Measurements from ENCODE around the gene TFIP11.

Gene TFIP11

DNA sequence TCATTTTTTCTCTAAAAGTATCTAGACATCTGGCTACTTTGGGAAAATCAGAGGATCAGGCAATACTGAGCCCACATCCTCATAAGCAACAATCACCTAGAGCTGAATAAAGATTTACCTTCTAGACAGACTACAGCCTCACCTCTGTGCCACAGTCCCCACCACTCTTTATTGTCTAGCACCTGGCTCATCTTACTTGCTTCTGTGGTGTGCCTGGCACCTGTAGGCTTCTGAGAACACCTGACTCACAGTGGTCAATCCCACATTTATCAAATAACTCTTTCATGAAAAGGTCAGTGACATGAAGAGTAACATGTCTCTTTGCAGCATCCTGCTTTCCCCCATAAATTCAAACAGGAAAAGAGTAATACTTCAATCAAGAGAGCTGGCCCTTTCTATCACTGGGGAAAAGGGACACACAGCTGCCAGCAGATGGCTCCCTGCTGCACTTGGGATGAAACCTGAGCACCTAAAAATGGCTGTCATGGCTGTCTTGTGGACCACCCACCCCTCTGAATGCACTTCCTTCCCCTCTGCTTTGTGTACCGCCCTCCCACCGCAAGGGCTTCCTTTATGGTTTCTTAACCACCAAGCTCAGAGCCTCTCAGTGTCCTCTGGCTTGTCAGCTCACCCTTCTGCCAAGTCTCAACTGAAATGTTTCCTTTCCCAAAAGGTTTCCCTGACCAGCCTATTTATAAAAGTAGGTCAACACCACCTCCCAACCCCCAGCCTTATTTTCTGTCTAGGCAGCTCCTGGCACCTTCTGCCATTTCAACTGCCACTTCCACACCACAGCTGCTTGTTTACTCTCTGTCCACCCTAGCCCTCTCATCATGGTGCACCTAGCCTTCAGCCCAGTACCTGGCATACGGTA, 9.3 kb downstream of the TFIP11 start:
- peak; percentile 83 for DNase-seq

GRCh38 chr22:26501996-26502395, 10.3 kb downstream of the TFIP11 start:
- DNase-seq, result no peak

DNA sequence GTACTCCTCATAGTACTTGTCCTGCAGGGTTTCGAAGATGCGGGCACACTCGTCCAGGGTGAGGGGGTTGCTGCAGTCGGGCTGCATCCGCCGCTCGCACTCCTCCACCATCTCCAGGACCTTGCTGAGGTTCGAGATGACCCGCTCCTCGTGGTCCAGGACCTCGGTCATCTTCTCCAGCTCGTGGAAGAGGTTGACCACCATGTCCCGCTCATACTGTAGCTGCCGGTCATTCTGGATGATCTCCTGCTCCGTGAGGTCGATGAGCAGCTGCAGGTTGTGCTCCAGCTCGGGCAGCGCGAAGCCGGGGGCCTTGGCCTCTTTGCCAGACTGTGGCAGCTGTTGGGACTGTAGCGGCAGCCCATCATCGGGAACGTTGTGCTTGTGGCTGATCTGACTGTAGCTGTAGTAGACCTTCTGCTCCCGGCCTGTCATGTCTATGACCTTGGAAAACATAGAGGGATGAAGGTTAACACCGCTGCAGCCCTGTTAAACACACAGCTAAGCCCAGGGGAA, 13.0 kb downstream of the TFIP11 start:
- DNase-seq, result no peak

- no peak for DNase-seq
Observed at GRCh38 chr22:26496456-26496855, 15.8 kb downstream of the TFIP11 start.

- no peak for DNase-seq
Observed at GRCh38 chr22:26494506-26494905, 17.8 kb downstream of the TFIP11 start.

DNA sequence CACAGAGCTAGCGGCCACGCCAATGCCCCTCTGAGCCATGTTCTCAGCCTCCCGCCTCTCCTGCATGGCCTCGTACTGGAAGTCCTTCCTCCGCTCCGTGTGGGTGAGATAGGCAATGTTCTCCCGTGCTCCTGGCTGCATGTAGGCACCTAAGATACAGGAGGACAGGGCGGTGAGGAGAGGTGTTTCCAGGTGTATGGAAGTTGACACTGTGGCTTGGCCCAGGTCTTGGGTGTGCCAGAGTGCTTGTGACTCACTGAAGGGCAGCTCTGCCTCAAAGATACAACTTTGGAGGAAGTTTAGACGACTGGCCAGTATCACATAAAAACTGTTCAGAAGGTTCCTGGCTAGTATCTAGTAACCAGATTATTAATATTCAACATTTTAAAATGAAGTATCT, 20.1 kb downstream of the TFIP11 start:
- no peak for DNase-seq

GRCh38 chr22:26489447-26490036, 22.7 kb downstream of the TFIP11 start:
- DNase-seq, result no peak

DNA sequence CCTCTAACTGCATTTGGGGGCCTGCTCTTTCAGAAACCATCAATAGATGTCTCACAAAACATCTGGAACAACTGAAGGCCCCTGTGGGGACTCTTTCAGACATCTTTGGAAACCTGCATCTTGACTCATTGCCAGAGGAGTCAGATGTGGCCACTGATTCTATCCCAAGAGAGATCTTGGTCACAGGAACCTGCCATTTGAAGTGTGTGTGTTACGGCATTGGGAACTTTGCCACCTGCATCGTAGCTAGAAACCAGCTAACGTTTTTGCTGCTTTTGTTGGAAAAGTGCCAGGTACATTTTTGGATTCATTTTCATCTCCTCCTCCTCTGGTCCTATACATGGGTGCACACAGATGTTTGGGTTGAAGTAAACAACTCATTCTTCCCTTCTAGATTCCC, 24.3 kb downstream of the TFIP11 start:
- no peak for DNase-seq

DNA sequence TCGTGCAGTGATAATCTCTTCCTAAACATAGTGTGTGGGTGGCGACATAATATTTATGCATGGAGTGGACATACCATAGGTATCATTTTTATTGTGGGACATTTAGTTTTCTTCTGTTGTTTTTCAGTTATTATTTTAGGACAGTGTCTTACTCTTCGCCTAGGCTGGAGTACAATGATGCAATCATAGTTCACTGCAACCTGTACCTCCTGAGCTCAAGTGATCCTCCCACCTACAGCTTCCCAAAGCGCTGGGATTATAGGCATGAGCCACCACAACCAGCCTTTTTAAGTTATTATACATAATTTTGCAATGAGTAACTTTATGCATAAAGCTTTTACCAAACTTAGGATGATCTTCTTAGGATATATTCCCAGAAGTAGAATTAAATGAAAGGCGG, 25.9 kb downstream of the TFIP11 start:
- DNase-seq, result no peak

- DNase-seq, result no peak
Observed at GRCh38 chr22:26485806-26486390, 26.4 kb downstream of the TFIP11 start.

DNA sequence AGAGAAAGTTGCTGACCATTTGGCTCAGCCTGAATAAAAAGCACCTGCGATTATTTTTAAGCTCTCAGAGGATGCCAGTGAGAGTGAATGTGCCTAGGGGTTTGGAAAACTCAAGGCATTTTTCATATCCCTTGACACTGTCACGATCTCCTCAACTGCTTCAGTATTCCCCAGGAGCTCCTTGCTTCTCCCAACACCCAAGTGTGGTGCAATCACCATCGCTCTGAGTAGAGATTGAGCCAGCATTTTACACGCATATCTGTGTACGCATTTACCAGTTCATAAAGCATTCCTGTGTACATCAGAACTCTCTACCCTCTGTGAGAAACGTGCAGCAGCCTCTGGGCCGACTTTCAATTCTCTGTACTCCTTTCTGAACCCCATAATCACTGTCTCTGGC, 27.3 kb downstream of the TFIP11 start:
- no peak for DNase-seq

- no peak for DNase-seq
Observed at GRCh38 chr22:26484360-26484706, 27.9 kb downstream of the TFIP11 start.

GRCh38 chr22:26483439-26484359, 28.6 kb downstream of the TFIP11 start, which contains the start of the genes HPS4 and SRRD:
Gene HPS4, minus strand, starts transcription at chr22:26483783. Its CDS starts 2,021 bp downstream, at chr22:26481762.
Gene SRRD, plus strand, starts transcription at chr22:26483877. Its CDS starts 14 bp downstream, at chr22:26483891.
- peak; percentile 94 for DNase-seq

DNA sequence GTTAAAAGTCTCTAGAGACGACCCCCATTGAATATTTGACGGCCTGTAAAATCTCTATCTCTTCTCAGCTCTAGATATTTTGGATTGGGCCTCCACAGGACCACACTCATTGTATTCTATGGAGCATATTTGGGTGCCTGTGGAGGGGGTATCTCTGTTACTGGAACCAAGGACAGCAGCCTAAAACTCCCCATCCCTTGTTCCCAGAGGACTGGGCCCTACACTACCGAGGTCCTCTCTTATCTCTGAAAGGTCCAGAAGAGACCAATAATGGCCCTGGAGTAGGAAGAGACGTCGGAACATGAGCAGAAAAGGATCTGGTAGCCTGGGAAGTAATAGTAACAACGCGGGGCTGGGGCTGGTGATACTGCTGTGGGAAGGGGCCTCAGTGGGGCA, 29.2 kb downstream of the TFIP11 start:
- no peak for DNase-seq

GRCh38 chr22:26482161-26482560, 30.1 kb downstream of the TFIP11 start:
- no peak for DNase-seq

- DNase-seq, result no peak
Observed at GRCh38 chr22:26481694-26482093, 30.6 kb downstream of the TFIP11 start.

GRCh38 chr22:26481112-26481693, 31.1 kb downstream of the TFIP11 start:
- DNase-seq, result no peak

DNA sequence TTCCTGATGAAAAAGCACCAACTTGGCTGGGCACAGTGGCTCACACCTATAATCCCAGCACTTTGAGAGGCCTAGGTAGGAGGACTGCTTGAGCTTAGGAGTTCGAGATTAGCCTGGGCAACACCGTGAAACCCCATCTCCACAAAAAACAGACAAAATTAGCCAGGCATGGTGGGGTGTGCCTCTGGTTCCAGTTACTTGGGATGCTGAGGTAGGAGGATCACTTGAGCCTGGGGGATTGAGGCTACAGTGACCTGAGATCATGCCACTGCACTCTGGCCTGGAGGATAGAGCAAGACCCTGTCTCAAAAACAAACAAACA, 31.7 kb downstream of the TFIP11 start:
- DNase-seq, result no peak

DNA sequence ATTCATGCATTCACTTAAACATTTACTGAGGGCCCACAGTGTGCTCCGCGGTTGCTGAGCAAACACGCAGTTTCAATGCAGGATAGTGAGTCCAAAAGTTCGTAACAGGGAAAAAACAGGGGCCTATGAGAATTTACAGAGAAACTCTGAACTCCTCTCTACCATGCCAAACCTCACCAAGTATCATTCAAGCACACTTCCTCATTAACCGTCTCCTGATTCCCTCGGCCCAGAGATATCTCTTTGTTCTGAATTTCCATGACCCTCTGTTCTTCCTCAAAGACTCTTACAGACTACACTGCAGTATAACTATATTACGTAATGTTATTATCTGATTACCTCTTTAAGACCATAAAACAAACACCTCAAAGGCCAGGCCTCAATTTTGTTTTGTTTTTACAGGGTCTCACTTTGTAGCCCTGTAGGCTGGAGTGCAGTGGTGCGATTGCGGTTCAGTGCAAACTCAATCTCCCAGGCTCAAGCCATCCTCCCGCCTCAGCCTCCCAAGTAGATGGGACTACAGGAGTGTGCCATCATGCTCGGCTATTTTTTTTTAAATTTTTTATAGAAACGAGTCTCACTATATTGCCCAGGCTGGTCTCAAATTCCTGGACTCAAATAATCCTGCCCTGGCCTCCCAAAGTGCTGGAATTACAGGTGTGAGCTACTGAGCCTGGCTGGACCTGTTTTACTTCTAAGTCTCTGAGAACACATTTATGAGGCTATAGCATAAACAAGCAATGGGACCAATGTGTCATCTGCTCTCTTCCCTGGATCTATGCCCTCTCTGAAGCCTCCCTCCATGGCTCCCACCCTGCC, 32.3 kb downstream of the TFIP11 start:
- no peak for DNase-seq

DNA sequence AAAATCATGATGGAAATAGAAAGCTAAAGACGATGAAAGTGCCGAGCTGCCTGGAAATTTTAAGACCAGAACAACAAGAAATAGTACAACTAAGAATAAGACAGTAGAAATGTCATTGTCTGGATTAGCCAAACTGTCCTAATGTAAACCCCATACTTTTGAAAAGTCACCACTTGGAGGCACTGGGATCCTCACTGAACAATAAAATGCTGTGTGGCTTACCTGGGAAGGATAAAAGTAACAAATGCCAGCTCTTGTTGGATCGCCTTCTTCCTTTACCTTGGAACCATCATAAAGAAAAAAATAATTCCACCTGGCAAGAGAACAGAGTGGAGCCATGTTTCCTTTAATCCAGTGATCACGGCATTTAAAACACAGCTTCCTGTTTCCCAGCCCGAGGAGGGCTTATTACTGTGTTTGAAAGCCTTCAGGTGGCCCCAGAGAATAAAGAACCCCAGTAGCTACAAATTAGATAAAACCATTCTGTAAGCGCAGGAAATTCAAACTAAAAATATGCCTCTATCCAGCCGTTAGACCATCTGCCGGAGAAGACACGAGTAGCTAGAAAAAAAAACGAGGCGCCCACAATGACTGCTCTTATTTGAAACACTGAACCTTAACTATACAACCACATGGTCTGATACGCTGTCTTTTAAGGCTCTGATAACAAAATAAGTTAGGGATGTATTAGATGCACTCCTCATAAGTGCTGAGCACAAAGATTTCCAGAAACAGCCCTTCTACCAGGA, 33.1 kb downstream of the TFIP11 start:
- no peak for DNase-seq

DNA sequence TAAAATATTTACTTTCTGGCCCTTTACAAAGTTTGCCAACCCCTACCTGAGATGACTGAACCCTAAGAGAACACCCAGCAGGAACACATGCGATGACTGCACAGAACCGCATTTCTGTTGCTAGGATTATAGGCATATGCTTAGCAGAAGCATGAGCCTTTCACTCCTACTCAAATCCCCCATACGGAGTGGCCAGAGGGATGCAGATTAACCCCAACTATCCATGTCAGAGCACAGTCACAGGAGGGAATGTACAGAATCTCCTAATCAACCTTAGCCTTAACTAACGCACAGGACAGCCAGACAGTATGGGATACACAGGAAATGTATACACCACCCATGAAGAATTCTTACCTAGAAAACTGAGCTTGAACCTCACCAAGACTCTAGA, 34.9 kb downstream of the TFIP11 start:
- DNase-seq, result no peak
